Measurements from ENCODE around the gene CNTN5.

The CNTN5 gene

DNA sequence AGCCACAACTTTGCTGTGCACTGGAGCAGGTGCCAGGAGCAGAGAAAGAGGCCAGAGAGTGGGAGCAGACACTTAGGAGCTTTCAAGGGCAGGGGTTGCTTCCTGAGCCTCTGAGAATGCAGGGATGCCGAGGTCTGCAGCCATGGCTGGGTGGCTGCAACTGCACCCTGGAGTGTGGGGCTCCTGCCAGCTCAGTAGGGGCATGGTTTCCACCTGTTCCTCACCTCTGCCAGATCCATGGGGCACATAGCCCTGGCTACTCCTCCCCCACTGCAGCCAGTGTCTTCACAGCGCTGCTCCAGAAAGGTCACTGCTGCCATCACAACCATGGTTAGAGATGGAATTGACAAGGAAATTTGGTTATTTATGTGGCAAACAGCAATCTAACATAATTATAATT is 404.8 kb downstream of the CNTN5 start:
- Histone ChIP-seq H2BK12ac (ENCODE audit: low read length) (no peak overlapping the region), H3K18ac (ENCODE audit: low read length) (no peak overlapping the region), H3K27ac (ENCODE audit: low read depth, low read length) (no peak overlapping the region), H3K79me1 (ENCODE audit: low read length) (no peaks in the 10 kb centered on the region), H4K8ac (ENCODE audit: low read depth, low read length) (no peak overlapping the region), H3K4ac (ENCODE audit: low read depth, low read length) (no peak overlapping the region), H3K4me1 (ENCODE audit: control insufficient read depth in 1 of 2, insufficient read depth in 2 of 2, low read length in 2 of 2) (no peaks in the 10 kb centered on the region), H3K27me3 (ENCODE audit: insufficient read depth, low read length) (no peaks in the 10 kb centered on the region), H4K91ac (ENCODE audit: low read depth, low read length) (no peak overlapping the region), H2BK120ac (ENCODE audit: insufficient read depth, low read length, poor library complexity) (no peak overlapping the region), H2AK5ac (ENCODE audit: low read length) (no peak overlapping the region), H3K9ac (ENCODE audit: low read length) (no peak overlapping the region), H3K79me2 (ENCODE audit: control insufficient read depth, insufficient read depth, low read length, poor library complexity) (no peaks in the 10 kb centered on the region), H3K36me3 (ENCODE audit: control insufficient read depth in 1 of 2, insufficient read depth in 2 of 2, low read length in 2 of 2) (no peaks in the 10 kb centered on the region), H4K12ac (ENCODE audit: low read depth, low read length) (no peak overlapping the region), H3K23ac (ENCODE audit: low read length) (no peak overlapping the region), H3K14ac (ENCODE audit: low read length) (no peak overlapping the region), H3K4me3 (ENCODE audit: low read depth, low read length) (peak overlapping the region; percentile 30), H3K4me2 (ENCODE audit: low read length) (no peak overlapping the region), H3K9me3 (ENCODE audit: insufficient read depth, low read depth, low read length) (no peaks in the 10 kb centered on the region), H2BK5ac (ENCODE audit: low read depth, low read length, poor library complexity) (no peak overlapping the region), H2AFZ (ENCODE audit: insufficient read depth, low read length, poor library complexity) (no peak overlapping the region)
- no peak for DNase-seq
- WGBS (ENCODE audit: extremely low coverage, insufficient coverage, insufficient read length), result no CpG with 5 or more reads among the region's 2 CpGs

DNA sequence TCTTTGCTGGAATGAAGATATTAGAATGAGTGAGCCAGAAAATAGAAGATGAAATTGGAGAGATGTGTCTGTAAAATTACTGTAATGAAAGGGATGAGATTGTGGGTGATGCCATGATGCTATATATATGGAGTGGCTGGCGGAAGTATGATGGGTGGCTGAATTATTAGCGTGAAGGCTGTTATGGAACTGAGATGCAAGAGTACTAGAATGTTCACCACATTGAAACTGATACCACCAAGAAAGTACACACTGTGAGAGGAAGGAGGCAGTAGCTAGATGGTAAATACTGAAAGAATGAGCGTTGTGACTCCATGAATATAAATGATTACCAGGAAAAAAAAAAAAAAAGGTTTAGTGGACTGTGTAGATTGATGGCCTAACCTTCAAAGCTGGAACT is 411.9 kb downstream of the CNTN5 start:
- Histone ChIP-seq H2BK12ac (ENCODE audit: low read length) (no peak overlapping the region), H3K4ac (ENCODE audit: low read depth, low read length) (no peak overlapping the region), H3K23ac (ENCODE audit: low read length) (no peak overlapping the region), H2BK120ac (ENCODE audit: insufficient read depth, low read length, poor library complexity) (no peak overlapping the region), H3K4me3 (ENCODE audit: low read depth, low read length) (no peak overlapping the region), H4K91ac (ENCODE audit: low read depth, low read length) (no peak overlapping the region), H3K4me2 (ENCODE audit: low read length) (no peak overlapping the region), H3K27me3 (ENCODE audit: insufficient read depth, low read length) (no peaks in the 10 kb centered on the region), H2BK5ac (ENCODE audit: low read depth, low read length, poor library complexity) (no peak overlapping the region), H3K4me1 (ENCODE audit: control insufficient read depth in 1 of 2, insufficient read depth in 2 of 2, low read length in 2 of 2) (no peaks in the 10 kb centered on the region), H2AK5ac (ENCODE audit: low read length) (no peak overlapping the region), H4K8ac (ENCODE audit: low read depth, low read length) (no peak overlapping the region), H3K79me2 (ENCODE audit: control insufficient read depth, insufficient read depth, low read length, poor library complexity) (no peaks in the 10 kb centered on the region), H3K9me3 (ENCODE audit: insufficient read depth, low read depth, low read length) (no peaks in the 10 kb centered on the region), H3K36me3 (ENCODE audit: control insufficient read depth in 1 of 2, insufficient read depth in 2 of 2, low read length in 2 of 2) (no peaks in the 10 kb centered on the region), H3K79me1 (ENCODE audit: low read length) (no peaks in the 10 kb centered on the region), H4K12ac (ENCODE audit: low read depth, low read length) (no peak overlapping the region), H3K27ac (ENCODE audit: low read depth, low read length) (no peak overlapping the region), H3K18ac (ENCODE audit: low read length) (no peak overlapping the region), H2AFZ (ENCODE audit: insufficient read depth, low read length, poor library complexity) (no peak overlapping the region), H3K14ac (ENCODE audit: low read length) (no peak overlapping the region), H3K9ac (ENCODE audit: low read length) (no peak overlapping the region)
- no peak for DNase-seq
- no CpG with 5 or more reads among the region's 3 CpGs for WGBS (ENCODE audit: extremely low coverage, insufficient coverage, insufficient read length)

DNA sequence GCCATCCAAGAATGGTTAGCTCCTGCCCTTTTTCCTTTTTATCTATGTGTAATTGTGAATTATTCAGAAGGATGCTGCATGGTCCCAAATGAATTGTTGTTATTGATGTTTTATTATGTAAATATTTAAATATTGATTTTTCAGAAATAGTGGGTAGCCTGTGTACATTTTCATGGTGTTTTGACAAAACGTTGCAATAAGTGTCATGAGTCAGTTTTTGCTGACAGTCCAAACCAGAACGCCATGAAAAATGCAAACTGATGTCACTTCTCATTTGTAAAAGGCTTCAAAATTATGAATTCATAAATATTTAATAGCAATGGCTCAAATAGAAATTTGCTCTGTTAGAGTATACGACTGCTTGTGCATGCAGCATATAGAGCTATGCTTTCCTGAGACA is 422.5 kb downstream of the CNTN5 start:
- Histone ChIP-seq H3K4me1 (ENCODE audit: control insufficient read depth in 1 of 2, insufficient read depth in 2 of 2, low read length in 2 of 2) (no peaks in the 10 kb centered on the region), H3K4me3 (ENCODE audit: low read depth, low read length) (no peak overlapping the region), H2BK12ac (ENCODE audit: low read length) (no peak overlapping the region), H2AK5ac (ENCODE audit: low read length) (no peak overlapping the region), H2BK120ac (ENCODE audit: insufficient read depth, low read length, poor library complexity) (no peak overlapping the region), H3K9ac (ENCODE audit: low read length) (no peak overlapping the region), H4K91ac (ENCODE audit: low read depth, low read length) (no peak overlapping the region), H3K4me2 (ENCODE audit: low read length) (no peak overlapping the region), H3K79me1 (ENCODE audit: low read length) (no peaks in the 10 kb centered on the region), H3K18ac (ENCODE audit: low read length) (no peak overlapping the region), H3K4ac (ENCODE audit: low read depth, low read length) (no peak overlapping the region), H3K9me3 (ENCODE audit: insufficient read depth, low read depth, low read length) (no peaks in the 10 kb centered on the region), H3K79me2 (ENCODE audit: control insufficient read depth, insufficient read depth, low read length, poor library complexity) (no peaks in the 10 kb centered on the region), H4K8ac (ENCODE audit: low read depth, low read length) (no peak overlapping the region), H3K27ac (ENCODE audit: low read depth, low read length) (no peak overlapping the region), H4K12ac (ENCODE audit: low read depth, low read length) (no peak overlapping the region), H3K36me3 (ENCODE audit: control insufficient read depth in 1 of 2, insufficient read depth in 2 of 2, low read length in 2 of 2) (no peaks in the 10 kb centered on the region), H2BK5ac (ENCODE audit: low read depth, low read length, poor library complexity) (no peak overlapping the region), H3K27me3 (ENCODE audit: insufficient read depth, low read length) (no peaks in the 10 kb centered on the region), H2AFZ (ENCODE audit: insufficient read depth, low read length, poor library complexity) (no peak overlapping the region), H3K23ac (ENCODE audit: low read length) (no peak overlapping the region), H3K14ac (ENCODE audit: low read length) (no peak overlapping the region)
- DNase-seq, result no peak
- WGBS (ENCODE audit: extremely low coverage, insufficient coverage, insufficient read length), result no CpG with 5 or more reads among the region's 3 CpGs

DNA sequence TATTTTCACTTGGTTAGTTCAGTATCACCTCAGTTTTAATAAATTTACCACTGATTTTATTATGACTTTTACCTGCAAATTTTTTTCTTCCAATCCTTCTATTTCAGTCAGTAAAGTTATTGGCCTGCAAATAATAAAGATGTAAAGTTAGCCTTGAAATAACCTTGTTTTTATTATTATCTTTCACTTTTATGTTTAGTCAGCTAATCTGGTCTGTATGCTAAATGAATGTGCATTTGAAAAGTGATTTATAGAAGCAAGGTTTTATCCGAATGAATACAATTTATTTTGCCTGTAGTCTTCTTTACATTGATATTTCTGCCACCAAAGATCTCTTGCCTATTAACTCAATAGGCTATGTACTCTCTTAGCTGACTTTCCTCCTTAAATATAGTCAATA is 425.7 kb downstream of the CNTN5 start:
- Histone ChIP-seq H2AFZ (ENCODE audit: insufficient read depth, low read length, poor library complexity) (no peak overlapping the region), H3K27me3 (ENCODE audit: insufficient read depth, low read length) (no peaks in the 10 kb centered on the region), H3K9ac (ENCODE audit: low read length) (no peak overlapping the region), H3K79me2 (ENCODE audit: control insufficient read depth, insufficient read depth, low read length, poor library complexity) (no peaks in the 10 kb centered on the region), H4K12ac (ENCODE audit: low read depth, low read length) (no peak overlapping the region), H3K18ac (ENCODE audit: low read length) (no peak overlapping the region), H3K4me1 (ENCODE audit: control insufficient read depth in 1 of 2, insufficient read depth in 2 of 2, low read length in 2 of 2) (no peaks in the 10 kb centered on the region), H2AK5ac (ENCODE audit: low read length) (no peak overlapping the region), H4K8ac (ENCODE audit: low read depth, low read length) (no peak overlapping the region), H3K4ac (ENCODE audit: low read depth, low read length) (no peak overlapping the region), H2BK5ac (ENCODE audit: low read depth, low read length, poor library complexity) (no peak overlapping the region), H3K9me3 (ENCODE audit: insufficient read depth, low read depth, low read length) (no peaks in the 10 kb centered on the region), H3K4me2 (ENCODE audit: low read length) (no peak overlapping the region), H3K4me3 (ENCODE audit: low read depth, low read length) (no peak overlapping the region), H3K23ac (ENCODE audit: low read length) (no peak overlapping the region), H3K79me1 (ENCODE audit: low read length) (no peaks in the 10 kb centered on the region), H3K27ac (ENCODE audit: low read depth, low read length) (no peak overlapping the region), H4K91ac (ENCODE audit: low read depth, low read length) (no peak overlapping the region), H2BK12ac (ENCODE audit: low read length) (no peak overlapping the region), H3K14ac (ENCODE audit: low read length) (no peak overlapping the region), H3K36me3 (ENCODE audit: control insufficient read depth in 1 of 2, insufficient read depth in 2 of 2, low read length in 2 of 2) (no peaks in the 10 kb centered on the region), H2BK120ac (ENCODE audit: insufficient read depth, low read length, poor library complexity) (no peak overlapping the region)
- WGBS (ENCODE audit: extremely low coverage, insufficient coverage, insufficient read length), result no CpG with 5 or more reads among the region's 1 CpG
- DNase-seq, result no peak

DNA sequence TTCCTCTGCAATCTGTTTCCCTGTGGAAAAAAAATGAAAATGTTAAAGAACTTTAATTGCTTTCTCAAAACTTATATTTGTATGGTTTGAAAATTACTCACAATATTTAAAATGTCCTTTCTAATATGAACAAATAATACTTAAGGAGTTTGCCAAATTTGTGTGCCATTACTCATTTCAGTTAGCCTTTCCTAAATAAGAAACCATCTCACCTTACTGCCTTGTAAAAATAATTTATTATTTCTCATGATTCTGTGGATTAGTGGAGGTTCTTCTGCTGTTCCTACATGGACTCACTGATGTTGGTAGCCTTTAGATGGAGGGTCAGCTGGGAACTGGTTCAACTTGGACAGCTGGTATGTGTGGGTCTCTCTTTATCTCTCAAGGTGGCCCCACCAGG is 428.6 kb downstream of the CNTN5 start:
- Histone ChIP-seq H3K4me2 (ENCODE audit: low read length) (no peak overlapping the region), H3K36me3 (ENCODE audit: control insufficient read depth in 1 of 2, insufficient read depth in 2 of 2, low read length in 2 of 2) (no peaks in the 10 kb centered on the region), H2BK5ac (ENCODE audit: low read depth, low read length, poor library complexity) (no peak overlapping the region), H4K8ac (ENCODE audit: low read depth, low read length) (no peak overlapping the region), H3K9ac (ENCODE audit: low read length) (no peak overlapping the region), H2AK5ac (ENCODE audit: low read length) (no peak overlapping the region), H3K27me3 (ENCODE audit: insufficient read depth, low read length) (no peaks in the 10 kb centered on the region), H3K4me1 (ENCODE audit: control insufficient read depth in 1 of 2, insufficient read depth in 2 of 2, low read length in 2 of 2) (no peaks in the 10 kb centered on the region), H4K91ac (ENCODE audit: low read depth, low read length) (no peak overlapping the region), H2AFZ (ENCODE audit: insufficient read depth, low read length, poor library complexity) (no peak overlapping the region), H2BK120ac (ENCODE audit: insufficient read depth, low read length, poor library complexity) (no peak overlapping the region), H4K12ac (ENCODE audit: low read depth, low read length) (no peak overlapping the region), H3K4ac (ENCODE audit: low read depth, low read length) (no peak overlapping the region), H2BK12ac (ENCODE audit: low read length) (no peak overlapping the region), H3K79me1 (ENCODE audit: low read length) (no peaks in the 10 kb centered on the region), H3K27ac (ENCODE audit: low read depth, low read length) (no peak overlapping the region), H3K18ac (ENCODE audit: low read length) (no peak overlapping the region), H3K23ac (ENCODE audit: low read length) (no peak overlapping the region), H3K14ac (ENCODE audit: low read length) (no peak overlapping the region), H3K4me3 (ENCODE audit: low read depth, low read length) (no peak overlapping the region), H3K9me3 (ENCODE audit: insufficient read depth, low read depth, low read length) (no peaks in the 10 kb centered on the region), H3K79me2 (ENCODE audit: control insufficient read depth, insufficient read depth, low read length, poor library complexity) (no peaks in the 10 kb centered on the region)
- DNase-seq, result no peak
